HepG2 (cell line): ENCODE measurements around the gene STX4. TPM values are rescaled to one million over a fixed set of nuclear protein-coding genes. Genes with fewer than 3 reads are reported as not detected.

Experiments used
- ARID4A ChIP-seq: sonication (generic); formaldehyde crosslinking; IDR thresholded peaks from 2 replicates; pipeline ENCODE4 v1.5.0; 2020; ENCODE audit warnings: mild to moderate bottlenecking, missing genetic modification reagents, borderline replicate concordance
- FOXM1 ChIP-seq: sonication (generic); formaldehyde crosslinking; IDR thresholded peaks from 2 replicates; pipeline ENCODE4 v1.5.0; 2020; ENCODE audit warnings: missing genetic modification reagents
- HOXA9 ChIP-seq: sonication (generic); formaldehyde crosslinking; IDR thresholded peaks from 2 replicates; pipeline ENCODE4 v1.8.1; 2022; ENCODE audit warnings: missing genetic modification reagents, mild to moderate bottlenecking, moderate library complexity, borderline replicate concordance
- KDM1A ChIP-seq: IDR thresholded peaks from 2 replicates; pipeline ENCODE4 v1.6.1; 2016; ENCODE audit warnings: missing compliant biosample characterization
- MTA1 ChIP-seq: sonication (generic); formaldehyde crosslinking; IDR thresholded peaks from 2 replicates; pipeline ENCODE4 v1.4.0; 2020; ENCODE audit warnings: missing genetic modification reagents, mild to moderate bottlenecking, borderline replicate concordance
- NFATC3 ChIP-seq: sonication (generic); formaldehyde crosslinking; IDR thresholded peaks from 2 replicates; pipeline ENCODE4 v1.5.1; 2020; ENCODE audit warnings: mild to moderate bottlenecking, missing genetic modification reagents
- NFE2 ChIP-seq: sonication (generic); formaldehyde crosslinking; IDR thresholded peaks from 2 replicates; pipeline ENCODE4 v1.4.0; 2020; ENCODE audit warnings: missing genetic modification reagents
- NFE2L1 ChIP-seq: sonication (generic); formaldehyde crosslinking; IDR thresholded peaks from 2 replicates; pipeline ENCODE4 v1.4.0; 2020; ENCODE audit warnings: missing genetic modification reagents, mild to moderate bottlenecking, borderline replicate concordance
- PRMT3 ChIP-seq: sonication (generic); formaldehyde crosslinking; IDR thresholded peaks from 2 replicates; pipeline ENCODE4 v1.8.1; 2022; ENCODE audit warnings: low read depth, mild to moderate bottlenecking, moderate library complexity, missing genetic modification reagents, borderline replicate concordance
- REL ChIP-seq: sonication (generic); formaldehyde crosslinking; conservative IDR thresholded peaks from 2 replicates; pipeline ENCODE4 v1.8.0; 2022; ENCODE audit warnings: mild to moderate bottlenecking, missing genetic modification reagents, moderate library complexity
- SP2 ChIP-seq: sonication (generic); formaldehyde crosslinking; IDR thresholded peaks from 2 replicates; pipeline ENCODE4 v1.5.1; 2020; ENCODE audit warnings: mild to moderate bottlenecking, missing genetic modification reagents
- SRSF1 ChIP-seq: fragments of 200-400 bp; formaldehyde crosslinking; optimal IDR thresholded peaks from 2 replicates; pipeline ENCODE3; 2017; ENCODE audit warnings: mild to moderate bottlenecking, low read depth, low read length, moderate library complexity
- WIZ ChIP-seq: sonication (generic); formaldehyde crosslinking; IDR thresholded peaks from 2 replicates; pipeline ENCODE4 v1.5.1; 2020; ENCODE audit warnings: mild to moderate bottlenecking, missing genetic modification reagents
- ZNF282 ChIP-seq: fragments of 450-650 bp; IDR thresholded peaks from 2 replicates; pipeline ENCODE4 v1.6.1; 2018; ENCODE audit not compliant: partially characterized antibody
- ZNF383 ChIP-seq: sonication (generic); formaldehyde crosslinking; IDR thresholded peaks from 2 replicates; pipeline ENCODE4 v1.4.0; 2020; ENCODE audit warnings: missing genetic modification reagents, mild to moderate bottlenecking, borderline replicate concordance
- ZNF512B ChIP-seq: sonication (generic); formaldehyde crosslinking; IDR thresholded peaks from 2 replicates; pipeline ENCODE4 v1.5.1; 2020; ENCODE audit warnings: missing genetic modification reagents, mild to moderate bottlenecking, borderline replicate concordance
- ZNF574 ChIP-seq: sonication (generic); formaldehyde crosslinking; IDR thresholded peaks from 2 replicates; pipeline ENCODE4 v1.4.0; 2020; ENCODE audit warnings: missing genetic modification reagents
- polyA plus RNA-seq, 8 experiments: library from polyadenylated mRNA; depleted of rRNA in 3 of 8; stranded (reverse) in 7 of 8; unstranded in 1 of 8; fragments of >200 nt; fragmentation: Illumina TruSeq in 4 of 8; extraction: Trizol in 4 of 8; gene quantifications; 2 replicates each; pipeline versions ENCODE4 v1.2.1 to v1.2.3, GENCODE V29; 2011 to 2016; ENCODE audit warnings: low read depth in 4 of 8, missing spikeins in 1 of 8, mixed read lengths in 1 of 8; ENCODE audit not compliant: insufficient read depth in 1 of 8
- total RNA-seq, 5 experiments: library from RNA; depleted of rRNA; stranded (reverse); fragments of >200 nt; fragmentation: Illumina TruSeq; extraction: Trizol; gene quantifications; 2 replicates each; pipeline ENCODE4 v1.2.3, GENCODE V29; 2016; ENCODE audit warnings: low read depth in 1 of 5
- TF ChIP-seq, protein P1 (sequence below): sonication (generic); formaldehyde crosslinking; IDR thresholded peaks from 2 replicates; pipeline ENCODE4 v1.4.0; 2020; ENCODE audit warnings: missing genetic modification reagents, borderline replicate concordance

Gene STX4
- total and polyA plus RNA-seq, 2 of the 13 experiments (the other 11 are each of a cell fraction or from before 2014, with no cell fraction given), result 29.2 to 34.6 TPM

GRCh38 chr16:30996324-30996984 lies 36.9 kb upstream of the STX4 start (continued):
- 0 out of 2 replicates have a peak, but pooled peaks have one; percentile 10 for TF ChIP-seq SP2 (CRISPR knock-in tag)
- TF ChIP-seq SRSF1, result no peak
- no peak for TF ChIP-seq NFATC3 (CRISPR knock-in tag)
- TF ChIP-seq WIZ, result 0 out of 2 replicates have a peak, but pooled peaks have one; percentile 61
- no peak for TF ChIP-seq ZNF512B
- no peak for TF ChIP-seq ZNF383
- TF ChIP-seq, protein P1, sequence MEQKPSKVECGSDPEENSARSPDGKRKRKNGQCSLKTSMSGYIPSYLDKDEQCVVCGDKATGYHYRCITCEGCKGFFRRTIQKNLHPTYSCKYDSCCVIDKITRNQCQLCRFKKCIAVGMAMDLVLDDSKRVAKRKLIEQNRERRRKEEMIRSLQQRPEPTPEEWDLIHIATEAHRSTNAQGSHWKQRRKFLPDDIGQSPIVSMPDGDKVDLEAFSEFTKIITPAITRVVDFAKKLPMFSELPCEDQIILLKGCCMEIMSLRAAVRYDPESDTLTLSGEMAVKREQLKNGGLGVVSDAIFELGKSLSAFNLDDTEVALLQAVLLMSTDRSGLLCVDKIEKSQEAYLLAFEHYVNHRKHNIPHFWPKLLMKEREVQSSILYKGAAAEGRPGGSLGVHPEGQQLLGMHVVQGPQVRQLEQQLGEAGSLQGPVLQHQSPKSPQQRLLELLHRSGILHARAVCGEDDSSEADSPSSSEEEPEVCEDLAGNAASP, result peak; percentile 52; the same call in 1 of the 2 replicates
- TF ChIP-seq NFE2 (CRISPR knock-in tag), result no peak
- no peak for TF ChIP-seq ARID4A (CRISPR knock-in tag)
- no peak for TF ChIP-seq MTA1 (CRISPR knock-in tag)
- no peak; the same call in 1 of the 2 replicates for TF ChIP-seq REL (CRISPR knock-in tag)
- peak; percentile 31; the same call in 1 of the 2 replicates for TF ChIP-seq ZNF574 (CRISPR knock-in tag)
- TF ChIP-seq KDM1A (CRISPR knock-in tag), result peak; percentile 88
- no peak for TF ChIP-seq FOXM1
- no peak for TF ChIP-seq ZNF282
- no peak for TF ChIP-seq NFE2L1
- no peak for TF ChIP-seq HOXA9 (CRISPR knock-in tag)
- no peak for TF ChIP-seq PRMT3 (CRISPR knock-in tag)
